Esophagus muscularis mucosa (tissue), 4 donors: ENCODE measurements around the gene STAT3. TPM values are rescaled to one million over a fixed set of nuclear protein-coding genes. Genes with fewer than 3 reads are reported as not detected.

ENCODE experiments used
- DNase-seq: peaks from one replicate; pipeline ENCODE4 v3.0.0-alpha.2; 2017; ENCODE audit errors: extremely low spot score
- H3K27ac ChIP-seq, 4 donors: fragments of 200-600 bp; sonication (generic); replicated peaks in 1 of 4; 1 replicate in 3 of 4; 2 replicates in 1 of 4; pipeline ENCODE4 v1.5.1; 2016 to 2019; ENCODE audit warnings: mild to moderate bottlenecking in 1 of 4
- H3K27me3 ChIP-seq, 4 donors: fragments of 200-600 bp; sonication (generic); one replicate each; pipeline versions ENCODE4 v1.5.1 to v1.6.0; 2016 to 2019
- H3K36me3 ChIP-seq, 4 donors: fragments of 200-600 bp; sonication (generic); one replicate each; pipeline ENCODE4 v1.5.1; 2016 to 2019
- H3K4me1 ChIP-seq, 4 donors: fragments of 200-600 bp; sonication (generic); one replicate each; pipeline ENCODE4 v1.5.1; 2016 to 2019
- H3K4me3 ChIP-seq, 4 donors: fragments of 200-600 bp; sonication (generic); 1 replicate in 2 of 4; 2 replicates in 2 of 4; pipeline ENCODE4 v1.5.1; 2016 to 2019; ENCODE audit warnings: mild to moderate bottlenecking in 4 of 4, moderate library complexity in 1 of 4
- H3K9me3 ChIP-seq, 4 donors: fragments of 200-600 bp; sonication (generic); 1 replicate in 3 of 4; 2 replicates in 1 of 4; pipeline ENCODE4 v1.5.1; 2016 to 2019
- CTCF ChIP-seq, 3 experiments: fragments of 200-600 bp in 2 of 3; fragments of 450-650 bp in 1 of 3; sonication (generic) in 2 of 3; IDR thresholded peaks; one replicate each; pipeline ENCODE4 v1.5.1; 2017 to 2019; ENCODE audit warnings: antibody characterized with exemption in 3 of 3, mild to moderate bottlenecking in 2 of 3, moderate library complexity in 1 of 3
- EP300 ChIP-seq: sonication (generic); formaldehyde crosslinking; IDR thresholded peaks from one replicate; pipeline ENCODE4 v1.6.1; 2017; ENCODE audit warnings: antibody characterized with exemption
- POLR2A ChIP-seq: fragments of 450-650 bp; IDR thresholded peaks from one replicate; pipeline ENCODE4 v1.6.1; 2017; ENCODE audit warnings: antibody characterized with exemption, moderate library complexity, mild to moderate bottlenecking, low read depth
- POLR2AphosphoS5 ChIP-seq, 2 donors: sonication (generic); formaldehyde crosslinking; IDR thresholded peaks; one replicate each; pipeline ENCODE4 v1.6.1; 2017; ENCODE audit warnings: antibody characterized with exemption in 2 of 2
- WGBS: methylation state at CpG from one replicate; pipeline ENCODE4 v1.1.5; 2018; 5-methylcytosine and 5-hydroxymethylcytosine counted together
- intact Hi-C: fragments of 100-400 bp; cut with DNase I; formaldehyde crosslinking; loops from one replicate; pipeline ENCODE4 v1.15.1; 2023
- total RNA-seq, 4 donors: library from RNA; depleted of rRNA; stranded (reverse); fragments of >200 nt; gene quantifications; one replicate each; pipeline versions ENCODE4 v1.1.0 to v1.2.1, GENCODE V29; 2016

STAT3 gene
- total RNA-seq, 4 donors from 2014 or later, result 137 to 260 (median 211) TPM

GRCh38 chr17:42276609-42277341 lies 111.5 kb downstream of the STAT3 start:
- no peak for DNase-seq
- 7% methylated on average over 11 of the region's 44 CpGs for WGBS
- intact Hi-C loops, result no loop called here
- Histone ChIP-seq H3K27me3 (no peaks in the 10 kb centered on the region), H3K36me3 (no peaks in the 10 kb centered on the region), H3K4me1 (peaks cover 31 to 48% (median 44%) of the 10 kb centered on the region in 4 donors), H3K9me3 (no peaks in the 10 kb centered on the region), H3K4me3 (peak overlapping the region; percentile 76 to 96 (median 90)), H3K27ac (peak overlapping the region; percentile 86 to 94 (median 89))
- no peak for TF ChIP-seq EP300
- no peak for TF ChIP-seq CTCF (IDR thresholded peaks at IDR 0.05)
- TF ChIP-seq POLR2A, result no peak
- no peak for TF ChIP-seq POLR2AphosphoS5 (IDR thresholded peaks at IDR 0.05)

- intact Hi-C loops, result no loop called here
- no peaks in the 10 kb centered on the region for H3K9me3 ChIP-seq
- no peak for DNase-seq
These were observed 112.0 kb downstream of the STAT3 start, which contains the start of gene STAT5B for GRCh38 chr17:42276359-42276608. Gene STAT5B (minus strand): TSS chr17:42276391. CDS start chr17:42232127, 44,264 bp downstream.

GRCh38 chr17:42275527-42276358 lies 112.5 kb downstream of the STAT3 start:
- WGBS, result 2% methylated on average over 23 of the region's 82 CpGs

More at GRCh38 chr17:42276359-42276608, 112.0 kb downstream of the STAT3 start, which contains the start of gene STAT5B:
- WGBS, result no CpG with 5 or more reads among the region's 47 CpGs
- H3K4me1 ChIP-seq, result peaks cover 31 to 53% (median 48%) of the 10 kb centered on the region in 4 donors
- no peak for TF ChIP-seq POLR2A
- peak in 1 of 3 experiments; percentile 5 for TF ChIP-seq CTCF (IDR thresholded peaks at IDR 0.05)
- TF ChIP-seq EP300, result no peak
- peak within 1 kb of the TSS; percentile 76 to 96 (median 90) for H3K4me3 ChIP-seq
- H3K27ac ChIP-seq, result peak within 1 kb of the TSS; percentile 86 to 94 (median 89)
- no peaks in the 10 kb centered on the region for H3K36me3 ChIP-seq
- no peaks in the 10 kb centered on the region for H3K27me3 ChIP-seq

GRCh38 chr17:42274812-42275526 lies 113.3 kb downstream of the STAT3 start:
- H3K27ac ChIP-seq, result peak overlapping the region; percentile 86 to 94 (median 89)
- intact Hi-C loops, result no loop called here

More at GRCh38 chr17:42275527-42276358, 112.5 kb downstream of the STAT3 start:
- Histone ChIP-seq H3K4me1 (peaks cover 31 to 58% (median 53%) of the 10 kb centered on the region in 4 donors), H3K9me3 (no peaks in the 10 kb centered on the region), H3K27ac (peak overlapping the region; percentile 86 to 94 (median 89)), H3K27me3 (no peaks in the 10 kb centered on the region), H3K36me3 (no peaks in the 10 kb centered on the region), H3K4me3 (peak overlapping the region; percentile 76 to 96 (median 90))
- no peak for DNase-seq
- intact Hi-C loops, result no loop called here
- TF ChIP-seq EP300 (no peak), CTCF (IDR thresholded peaks at IDR 0.05) (no peak), POLR2AphosphoS5 (IDR thresholded peaks at IDR 0.05) (peak in 1 of 2 donors; percentile 62)

More at GRCh38 chr17:42274812-42275526, 113.3 kb downstream of the STAT3 start:
- DNase-seq, result no peak
- no peak for TF ChIP-seq POLR2AphosphoS5 (IDR thresholded peaks at IDR 0.05)
- no peak for TF ChIP-seq POLR2A
- no peak for TF ChIP-seq CTCF (IDR thresholded peaks at IDR 0.05)
- TF ChIP-seq EP300, result no peak
- Histone ChIP-seq H3K9me3 (no peaks in the 10 kb centered on the region), H3K4me1 (peaks cover 31 to 65% (median 61%) of the 10 kb centered on the region in 4 donors), H3K27me3 (no peaks in the 10 kb centered on the region), H3K36me3 (no peaks in the 10 kb centered on the region), H3K4me3 (peak overlapping the region; percentile 76 to 96 (median 90))
- WGBS, result 11% methylated on average over 13 of the region's 13 CpGs
